BJ (cell line): ENCODE measurements around the gene CBX6. TPM values are rescaled to one million over a fixed set of nuclear protein-coding genes. Genes with fewer than 3 reads are reported as not detected.

Source experiments
- CTCF ChIA-PET: fragments of 350-600 bp; formaldehyde crosslinking; extraction: SDS; loops from one replicate; lab custom pipeline; 2021; ENCODE audit warnings: antibody characterized with exemption, inconsistent platforms; lab: Yijun Ruan, JAX
- POLR2A ChIA-PET: fragments of 300-600 bp; sonication (Branson Sonifier 250); formaldehyde crosslinking; extraction: SDS; loops from one replicate; lab custom pipeline; 2021; ENCODE audit warnings: antibody characterized with exemption; lab: Charles Lee
- DNase-seq: peaks from one replicate; pipeline ENCODE4 v3.0.0-alpha.2; 2011; ENCODE audit warnings: low read depth
- H3K27me3 ChIP-seq: 2 replicates; pipeline ENCODE4 v1.6.0; 2011; ENCODE audit warnings: low read length; ENCODE audit not compliant: control insufficient read depth, insufficient read depth
- H3K36me3 ChIP-seq: 2 replicates; pipeline ENCODE4 v1.5.1; 2011; ENCODE audit warnings: low read length; ENCODE audit not compliant: control insufficient read depth, insufficient read depth
- H3K4me3 ChIP-seq: 2 replicates; pipeline ENCODE4 v1.5.1; 2011; ENCODE audit warnings: low read depth, mild to moderate bottlenecking, control low read depth, low read length
- polyA minus RNA-seq: library from RNA; depleted of rRNA, polyadenylated mRNA; stranded (reverse); fragments of >200 nt; gene quantifications from 2 replicates; pipeline ENCODE4 v1.2.3, GENCODE V29; 2011; rRNA and poly(A)+ RNA removed
- polyA plus RNA-seq: library from polyadenylated mRNA; depleted of rRNA; stranded (reverse); fragments of >200 nt; gene quantifications from 2 replicates; pipeline ENCODE4 v1.2.3, GENCODE V29; 2011; rRNA removed
- TF ChIP-seq, protein P1 (sequence below): IDR thresholded peaks from 2 replicates; pipeline ENCODE4 v1.5.1; 2011; ENCODE audit warnings: low read depth, mild to moderate bottlenecking, control low read depth, inconsistent platforms, low read length, moderate library complexity; ENCODE audit not compliant: insufficient read depth

The CBX6 gene
- polyA plus RNA-seq (15.4 and 21.9 TPM in 2 replicates), polyA minus RNA-seq (61.1 and 63.9 TPM in 2 replicates)

- CTCF ChIA-PET = interaction anchor here (0.7 to 6.7 kb wide), 9 partner anchors 17 to 271 kb away, joined by 3 to 136 read pairs (median 19); no protein-coding TSS in a partner anchor
These were observed at the start of gene CBX6 for GRCh38 chr22:38872172-38872830. CBX6 (minus strand) TSS chr22:38872216; CDS start chr22:38872190, 26 bp downstream.

DNA sequence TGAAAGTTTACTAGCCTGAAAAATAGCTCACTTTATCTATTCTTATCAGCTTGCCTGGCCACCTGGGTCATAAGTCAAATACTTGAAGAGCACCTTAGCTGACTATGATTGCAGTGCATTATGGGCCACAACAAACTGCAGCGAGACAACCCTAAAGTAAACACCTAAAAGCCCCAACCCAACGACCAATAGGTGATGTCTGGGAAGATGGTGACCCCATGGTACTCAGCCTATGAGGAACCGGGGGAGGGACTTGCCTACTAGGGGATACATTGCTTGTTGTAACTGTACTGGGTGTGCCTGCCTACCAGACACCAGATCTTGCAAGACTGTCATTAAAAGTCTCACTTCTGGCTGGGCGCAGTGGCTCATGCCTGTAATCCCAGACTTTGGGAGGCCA lies 49.8 kb upstream of the CBX6 start:
- ChIA-PET POLR2A (no interaction called here), CTCF (no interaction called here)
- DNase-seq = no peak

More at GRCh38 chr22:38872172-38872830, at the start of gene CBX6:
- peaks cover 7% of the 10 kb centered on the region for H3K36me3 ChIP-seq
- DNase-seq = no peak
- peak within 1 kb of the TSS; percentile 72 for H3K4me3 ChIP-seq
- TF ChIP-seq, protein P1, sequence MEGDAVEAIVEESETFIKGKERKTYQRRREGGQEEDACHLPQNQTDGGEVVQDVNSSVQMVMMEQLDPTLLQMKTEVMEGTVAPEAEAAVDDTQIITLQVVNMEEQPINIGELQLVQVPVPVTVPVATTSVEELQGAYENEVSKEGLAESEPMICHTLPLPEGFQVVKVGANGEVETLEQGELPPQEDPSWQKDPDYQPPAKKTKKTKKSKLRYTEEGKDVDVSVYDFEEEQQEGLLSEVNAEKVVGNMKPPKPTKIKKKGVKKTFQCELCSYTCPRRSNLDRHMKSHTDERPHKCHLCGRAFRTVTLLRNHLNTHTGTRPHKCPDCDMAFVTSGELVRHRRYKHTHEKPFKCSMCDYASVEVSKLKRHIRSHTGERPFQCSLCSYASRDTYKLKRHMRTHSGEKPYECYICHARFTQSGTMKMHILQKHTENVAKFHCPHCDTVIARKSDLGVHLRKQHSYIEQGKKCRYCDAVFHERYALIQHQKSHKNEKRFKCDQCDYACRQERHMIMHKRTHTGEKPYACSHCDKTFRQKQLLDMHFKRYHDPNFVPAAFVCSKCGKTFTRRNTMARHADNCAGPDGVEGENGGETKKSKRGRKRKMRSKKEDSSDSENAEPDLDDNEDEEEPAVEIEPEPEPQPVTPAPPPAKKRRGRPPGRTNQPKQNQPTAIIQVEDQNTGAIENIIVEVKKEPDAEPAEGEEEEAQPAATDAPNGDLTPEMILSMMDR = no peak
- POLR2A ChIA-PET = no interaction called here
- H3K27me3 ChIP-seq = no peaks in the 10 kb centered on the region

DNA sequence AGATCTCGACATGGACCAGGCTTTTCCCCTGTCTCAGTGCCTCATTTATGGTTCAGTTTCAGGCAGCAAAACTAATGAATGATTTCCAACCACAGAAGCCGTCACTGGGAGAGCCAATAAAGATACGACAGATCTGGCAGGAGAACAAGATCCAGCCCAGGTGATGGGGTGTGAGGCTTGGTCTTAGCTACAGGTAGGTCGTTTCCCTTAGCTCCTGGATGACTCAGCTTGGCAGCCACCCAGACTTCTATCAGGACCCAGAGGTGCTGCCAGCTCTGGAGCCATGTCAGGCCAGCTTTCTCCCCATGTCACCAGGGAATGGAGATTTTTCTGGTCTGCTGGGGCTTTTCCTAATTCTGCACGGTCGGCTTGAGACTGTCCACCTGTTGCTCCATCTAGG lies 49.1 kb upstream of the CBX6 start:
- TF ChIP-seq, protein P1 = no peak
- no peak for DNase-seq
- ChIA-PET POLR2A (no interaction called here), CTCF (interaction anchor here (0.6 to 2.9 kb wide), 2 partner anchors 51 to 362 kb away, joined by 3 to 10 read pairs; no protein-coding TSS in a partner anchor)
- Histone ChIP-seq H3K36me3 (no peaks in the 10 kb centered on the region), H3K4me3 (no peak overlapping the region), H3K27me3 (peaks cover 7% of the 10 kb centered on the region)

More for the DNA sequence above, 49.8 kb upstream of the CBX6 start:
- H3K36me3 ChIP-seq = no peaks in the 10 kb centered on the region
- H3K27me3 ChIP-seq = peaks cover 2% of the 10 kb centered on the region; the same call in 1 of the 2 replicates
- no peak overlapping the region for H3K4me3 ChIP-seq
- TF ChIP-seq, protein P1 = no peak

DNA sequence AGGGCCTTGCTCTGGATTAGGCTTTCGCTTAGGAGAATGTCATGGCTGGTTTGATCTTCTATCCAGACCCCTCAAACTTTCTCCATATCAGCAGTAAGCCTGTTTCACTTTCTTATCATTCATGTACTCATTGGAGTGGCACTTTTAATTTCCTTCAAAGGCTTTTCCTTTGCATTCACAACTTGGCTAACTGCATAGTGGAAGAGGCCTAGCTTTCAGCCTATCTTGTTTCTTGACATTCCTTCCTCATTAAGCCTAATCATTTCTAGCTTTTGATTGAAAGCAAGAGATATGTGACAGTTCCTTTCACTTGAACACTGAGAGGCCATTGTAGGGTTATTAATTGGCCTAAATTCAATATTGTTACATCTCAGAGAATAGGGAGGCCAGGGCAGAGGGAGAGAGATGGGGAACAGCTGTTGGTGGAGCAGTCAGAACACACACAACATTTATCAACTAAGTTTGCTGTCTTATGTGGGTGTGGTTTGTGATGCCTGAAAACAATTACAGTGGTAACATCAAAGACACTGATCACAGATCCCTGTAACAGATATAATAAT lies 47.7 kb upstream of the CBX6 start:
- POLR2A ChIA-PET = no interaction called here
- TF ChIP-seq, protein P1 = no peak
- Histone ChIP-seq H3K27me3 (peaks cover 7% of the 10 kb centered on the region), H3K4me3 (no peak overlapping the region), H3K36me3 (no peaks in the 10 kb centered on the region)
- no peak for DNase-seq
- CTCF ChIA-PET = interaction anchor here (1.5 to 2.9 kb wide), 2 partner anchors 8 to 49 kb away, joined by 5 to 10 read pairs; no protein-coding TSS in a partner anchor

DNA sequence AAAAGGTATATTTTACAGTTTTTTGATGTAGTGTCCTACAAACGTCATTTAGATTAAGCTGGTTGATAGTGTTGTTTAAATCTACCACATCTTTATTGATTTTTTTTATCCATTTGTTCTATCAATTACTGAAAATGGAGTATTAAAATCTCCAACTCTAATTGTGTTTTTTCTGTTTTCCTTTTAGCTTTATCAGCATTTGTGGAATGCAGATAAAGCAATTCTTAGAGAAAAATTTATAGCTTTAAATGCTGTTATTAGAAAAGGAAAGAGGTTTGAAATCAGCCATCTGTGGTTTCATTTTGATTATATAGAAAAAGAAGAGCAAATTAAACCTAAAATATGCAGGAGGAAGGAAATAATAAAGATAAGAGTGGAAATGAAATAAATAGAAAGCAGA lies 39.4 kb upstream of the CBX6 start:
- no peaks in the 10 kb centered on the region for H3K36me3 ChIP-seq
- TF ChIP-seq, protein P1 = no peak
- no peak overlapping the region for H3K4me3 ChIP-seq
- POLR2A ChIA-PET = no interaction called here
- CTCF ChIA-PET = interaction anchor here (0.8 to 1.9 kb wide), 3 partner anchors 14 to 42 kb away, joined by 3 to 4 read pairs (median 3); no protein-coding TSS in a partner anchor
- no peak for DNase-seq
- peaks cover 5% of the 10 kb centered on the region for H3K27me3 ChIP-seq
